Stimulated activated CD4-positive, alpha-beta T cell treated with anti-CD3 and anti-CD28 coated beads, Interleukin-15, amount 100 ng/mL, for 1 hour (primary cell): ENCODE results near the gene TMEM30A.

ENCODE experiments used
- DNase-seq, 2 donors: peaks; one replicate each; pipeline ENCODE4 v3.0.0-alpha.2; 2020; ENCODE audit warnings: low read depth in 1 of 2, low spot score in 1 of 2

TMEM30A gene

GRCh38 chr6:75220357-75220756 is 64.2 kb downstream of the TMEM30A start:
- DNase-seq, result no peak

- no peak for DNase-seq
These were observed 65.3 kb downstream of the TMEM30A start for GRCh38 chr6:75219263-75219662.

- DNase-seq, result no peak
These were observed 67.4 kb downstream of the TMEM30A start for GRCh38 chr6:75217193-75217592.

DNA sequence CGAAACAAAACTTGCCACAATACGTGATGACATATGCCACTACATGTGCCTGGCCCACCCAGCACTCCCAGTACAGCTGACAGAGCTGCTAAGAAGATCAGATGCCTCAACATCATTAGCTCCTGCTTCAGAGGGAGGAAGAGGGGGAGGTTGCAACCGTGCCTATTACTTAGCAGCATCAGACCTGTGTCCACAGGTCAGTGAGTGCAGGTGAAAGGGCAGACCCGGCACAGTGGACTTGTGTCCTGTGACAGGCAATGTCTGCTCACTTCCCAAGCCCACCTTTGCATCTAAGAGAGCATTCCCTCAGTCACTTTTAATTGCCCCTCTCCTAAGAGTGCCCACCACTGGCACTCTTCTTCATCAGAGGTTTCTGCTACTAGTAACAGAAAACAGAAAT is 69.3 kb downstream of the TMEM30A start:
- DNase-seq, result no peak

DNA sequence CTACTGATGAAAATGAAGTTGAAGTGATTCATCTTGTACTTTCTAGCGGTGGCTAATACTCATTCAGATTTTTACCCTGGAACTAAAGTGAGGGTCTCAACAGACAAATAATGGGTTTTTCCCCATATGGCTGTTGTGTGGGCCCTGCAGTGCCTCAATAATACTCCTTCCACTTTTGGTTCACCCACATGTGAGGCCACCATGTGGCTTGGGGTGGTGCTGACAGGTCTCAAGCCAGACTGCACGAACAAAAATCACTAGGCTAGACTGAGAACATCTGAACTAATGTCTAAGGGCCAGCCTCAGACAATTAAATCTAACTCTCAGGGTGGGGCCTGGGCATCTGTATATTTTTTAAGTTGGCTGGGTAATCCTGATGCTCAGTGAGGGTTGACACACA is 70.9 kb downstream of the TMEM30A start:
- DNase-seq, result no peak

GRCh38 chr6:75213112-75213511 is 71.5 kb downstream of the TMEM30A start:
- no peak for DNase-seq

GRCh38 chr6:75211920-75212590 is 72.5 kb downstream of the TMEM30A start:
- DNase-seq, result no peak

DNA sequence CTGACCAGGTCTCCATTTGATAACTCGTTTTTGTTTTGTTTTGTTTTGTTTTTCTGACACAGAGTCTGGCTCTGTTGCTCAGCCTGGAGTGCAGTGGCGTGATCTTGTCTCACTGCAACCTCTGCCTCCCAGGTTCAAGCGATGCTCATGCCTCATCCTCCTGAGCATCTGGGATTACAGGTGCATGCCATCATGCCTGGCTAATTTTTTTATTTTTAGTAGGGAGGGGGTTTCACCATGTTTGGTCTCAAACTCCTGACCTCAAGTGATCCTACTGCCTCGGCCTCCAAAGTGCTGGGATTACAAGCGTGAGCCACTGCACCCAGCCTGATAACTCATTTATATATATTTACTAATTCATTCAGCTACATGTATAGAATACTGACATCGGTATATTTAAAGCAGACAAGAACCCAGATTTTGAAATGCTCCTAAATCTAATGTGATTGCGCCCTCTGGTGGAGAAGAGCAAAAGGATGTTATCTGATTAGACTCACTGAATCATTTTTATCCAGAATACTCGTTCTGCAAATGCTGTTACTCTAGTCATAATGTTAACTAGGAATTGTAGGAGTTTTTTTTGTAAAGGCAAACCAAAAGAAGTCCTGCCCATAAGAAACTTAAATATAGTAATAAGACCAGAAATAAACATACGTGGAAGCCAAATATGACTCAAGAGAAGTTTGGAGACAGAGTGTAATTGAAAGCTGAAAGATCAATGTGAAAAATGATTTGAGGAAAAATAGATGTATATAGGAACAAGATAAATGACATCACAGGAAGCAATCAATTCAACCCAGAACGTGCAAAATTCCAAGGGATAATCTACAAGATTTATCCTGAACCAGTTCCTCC is 73.5 kb downstream of the TMEM30A start:
- DNase-seq, result no peak

DNA sequence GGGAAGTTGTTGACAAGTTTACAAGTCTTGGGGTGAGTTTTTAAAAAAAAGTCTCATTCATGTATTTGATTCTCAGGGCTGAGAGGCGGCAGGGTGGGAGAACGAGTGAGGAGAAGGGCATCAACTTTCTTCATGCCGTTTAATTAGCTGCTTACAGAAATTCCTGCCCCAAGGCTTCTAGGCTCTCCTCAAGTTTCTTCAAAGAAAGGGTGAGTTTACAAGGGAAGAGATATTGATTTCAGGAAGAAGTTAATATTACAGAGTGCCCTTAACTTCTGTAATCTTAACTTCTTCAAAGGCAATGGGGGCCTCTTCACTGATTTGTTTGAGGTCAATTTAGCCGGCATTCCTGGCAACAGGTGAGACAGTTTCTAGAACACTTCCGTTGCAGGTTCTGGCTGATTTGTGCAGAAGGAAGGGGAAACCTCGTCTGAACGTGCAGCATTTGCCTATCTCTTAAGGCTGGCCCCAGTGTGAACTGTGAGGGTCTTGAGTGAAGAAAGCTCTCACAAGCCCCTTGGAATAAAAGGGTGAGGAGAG is 75.3 kb downstream of the TMEM30A start:
- DNase-seq, result no peak

DNA sequence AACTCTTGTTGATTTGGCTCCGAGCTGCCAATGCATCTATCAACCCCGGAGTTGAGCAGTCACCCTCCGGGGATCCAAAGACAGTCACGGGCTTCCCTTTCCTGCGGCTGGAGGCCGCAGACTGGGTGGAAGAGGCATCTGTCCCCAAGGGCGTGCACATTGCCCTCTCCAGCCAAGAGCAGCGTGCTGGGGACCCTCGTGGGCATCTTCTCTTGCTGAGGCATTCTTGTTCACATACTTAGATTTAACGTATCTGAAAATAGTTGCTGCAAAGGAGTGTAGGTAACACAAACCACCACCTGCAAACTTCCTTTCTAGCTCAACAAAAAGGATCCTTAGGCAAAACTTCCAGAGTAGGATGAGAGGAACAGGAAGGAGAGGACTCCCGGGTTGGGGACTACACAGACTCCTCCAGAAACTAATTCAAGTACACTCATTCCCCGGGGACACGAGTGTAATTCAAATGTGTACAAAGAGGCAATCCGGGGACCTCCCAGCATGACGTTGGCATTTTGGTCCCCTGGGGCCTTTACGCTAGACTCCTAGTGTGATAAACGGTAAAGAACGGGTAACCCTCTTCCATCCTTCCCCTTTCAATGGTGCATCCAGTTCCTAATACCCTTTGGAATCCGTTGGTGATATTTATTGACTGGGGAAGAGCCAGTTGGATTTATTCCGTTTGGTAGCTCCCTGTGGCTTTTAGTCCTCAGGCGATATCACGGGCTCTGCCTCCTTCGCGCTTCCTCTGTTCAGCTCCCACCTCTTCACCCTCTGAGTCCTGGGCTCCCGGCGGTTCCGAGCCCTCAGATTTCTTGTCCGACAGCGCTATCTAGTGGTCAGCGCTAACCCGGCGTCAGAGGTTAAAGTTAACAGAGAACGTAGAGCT is 76.1 kb downstream of the TMEM30A start:
- peak; percentile 54 to 71 for DNase-seq

- no peak for DNase-seq
These were observed 77.8 kb downstream of the TMEM30A start for GRCh38 chr6:75206576-75207342.

DNA sequence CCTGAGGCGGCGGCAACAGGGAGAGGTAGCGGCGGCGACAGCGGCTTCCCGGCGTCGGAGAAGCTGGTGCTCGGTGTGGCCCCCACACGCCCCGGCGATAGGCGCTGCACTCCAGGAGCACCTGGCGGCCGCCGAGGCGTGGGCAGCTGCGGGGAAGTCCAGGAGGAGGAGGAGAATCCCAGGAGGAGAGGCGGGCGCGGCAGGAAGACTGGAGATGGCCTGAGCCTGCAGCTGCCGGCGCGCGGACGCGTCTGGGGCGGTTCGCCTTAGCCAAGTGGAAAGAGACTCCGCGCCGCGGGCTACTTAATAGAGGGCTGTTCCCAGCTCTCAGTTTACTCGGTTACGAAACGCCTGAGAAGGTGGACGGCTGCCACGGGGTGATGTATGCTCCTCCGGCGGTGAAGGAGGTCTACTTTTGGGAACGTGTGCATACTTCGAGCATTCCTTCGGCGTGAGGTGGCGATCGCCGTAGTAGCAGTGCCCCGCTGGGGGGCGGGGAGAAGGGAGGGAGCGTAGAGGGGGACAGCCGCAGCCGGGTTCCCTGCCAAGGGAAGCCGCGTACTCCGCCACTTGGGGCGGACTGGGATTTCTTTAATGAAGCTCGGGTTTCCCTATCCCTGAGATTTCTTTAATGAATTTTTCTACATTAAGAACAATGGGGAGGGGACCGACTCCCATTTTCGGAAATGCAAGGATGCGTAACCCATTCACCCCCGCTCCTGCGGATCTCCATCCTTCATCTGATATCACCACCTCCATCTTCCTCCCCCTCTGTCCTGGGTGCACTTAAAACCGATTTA is 78.6 kb downstream of the TMEM30A start, which contains the start of gene COL12A1:
COL12A1 (minus strand) TSS at position 278 of the 800 bp plus-strand sequence. CDS start 3,261 bp downstream, outside the sequence.
- no peak for DNase-seq

DNA sequence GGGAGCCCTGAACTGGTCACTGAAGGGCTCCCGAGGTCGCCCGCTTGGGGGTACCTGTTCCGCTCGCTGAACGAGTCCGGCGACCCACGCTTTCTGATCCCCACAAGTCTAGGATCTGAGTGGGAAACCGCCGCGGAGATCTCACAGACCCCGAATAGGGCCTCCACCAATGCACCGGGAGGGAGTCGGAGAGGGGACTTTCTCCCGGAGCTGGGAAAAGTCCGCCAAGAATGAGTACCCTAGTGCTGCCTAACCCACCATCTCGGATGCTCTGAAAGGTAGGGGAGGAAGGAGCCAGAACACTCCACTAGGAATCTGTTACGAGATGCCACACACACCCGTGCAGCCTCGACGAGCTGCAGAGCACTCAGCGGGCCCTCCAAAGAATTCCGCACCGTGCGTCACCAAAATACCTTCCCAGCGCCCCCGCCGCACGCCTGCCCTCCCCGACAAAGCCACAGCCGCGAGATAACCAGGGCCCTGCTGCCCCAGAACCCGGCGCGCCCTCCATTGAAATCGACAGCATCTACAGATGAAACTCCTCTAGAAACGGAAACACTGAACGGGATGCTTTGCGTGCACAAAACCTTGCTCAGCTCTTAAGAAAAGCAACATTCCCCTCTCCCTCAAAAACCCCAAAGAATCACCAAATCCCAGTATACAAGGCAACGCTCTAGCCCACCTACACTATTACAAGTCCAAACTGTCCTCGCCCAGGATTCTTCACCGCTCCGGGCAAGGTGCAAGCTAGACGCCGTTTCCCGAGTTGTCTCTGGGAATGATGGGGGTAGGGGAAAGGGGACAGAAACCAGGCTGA is 79.4 kb downstream of the TMEM30A start:
- no peak for DNase-seq

- no peak for DNase-seq
These were observed 80.2 kb downstream of the TMEM30A start for GRCh38 chr6:75204217-75204958.

- DNase-seq, result no peak
These were observed 80.9 kb downstream of the TMEM30A start for GRCh38 chr6:75203721-75204120.
